ENCODE results near the gene CLNK.

GRCh38 chr4:10662937-10663336 lies 21.6 kb downstream of the CLNK start:
- TF ChIP-seq CTCF (IDR thresholded peaks at IDR 0.05) (no peak), POLR2A (IDR thresholded peaks at IDR 0.05) (no peak), POLR2AphosphoS5 (IDR thresholded peaks at IDR 0.05; ENCODE audit: insufficient read depth in 1 of 2, low read depth in 1 of 2) (no peak)
